ENCODE measurements around the gene REPS2. TPM values are rescaled to one million over a fixed set of nuclear protein-coding genes. Genes with fewer than 3 reads are reported as not detected.

Gene REPS2
- polyA plus RNA-seq, 6 donors from 2014 or later = 1.2 to 3.2 (median 2.2) TPM; not detected in 1

GRCh38 chrX:17036171-17036961 is 89.9 kb downstream of the REPS2 start:
- no peaks in the 10 kb centered on the region for H3K27me3 Mint-ChIP-seq
- no peak overlapping the region for H3K4me3 Mint-ChIP-seq
- DNase-seq (no peak), ATAC-seq (ENCODE audit: low read depth in 2 of 2) (no peak)
- H3K4me1 Mint-ChIP-seq = no peaks in the 10 kb centered on the region
- H3K27ac Mint-ChIP-seq = no peak overlapping the region
- H3K9me3 Mint-ChIP-seq = no peaks in the 10 kb centered on the region
- peaks cover 5 to 20% of the 10 kb centered on the region in 2 donors for H3K36me3 Mint-ChIP-seq

- no peaks in the 10 kb centered on the region for H3K4me1 Mint-ChIP-seq
- H3K9me3 Mint-ChIP-seq = peaks cover 0 to 1% (median 0%) of the 10 kb centered on the region in 7 donors
- DNase-seq (no peak), ATAC-seq (ENCODE audit: low read depth in 2 of 2) (no peak)
- peaks cover 5 to 16% of the 10 kb centered on the region in 2 donors for H3K36me3 Mint-ChIP-seq
- no peak overlapping the region for H3K27ac Mint-ChIP-seq
- no peak overlapping the region for H3K4me3 Mint-ChIP-seq
- H3K27me3 Mint-ChIP-seq = no peaks in the 10 kb centered on the region
Observed at GRCh38 chrX:17038277-17038676, 91.8 kb downstream of the REPS2 start.

- Mint-ChIP-seq H3K9me3 (peaks cover 0 to 1% (median 0%) of the 10 kb centered on the region in 7 donors), H3K4me3 (no peak overlapping the region), H3K27ac (no peak overlapping the region), H3K36me3 (peaks cover 5 to 11% of the 10 kb centered on the region in 2 donors), H3K27me3 (no peaks in the 10 kb centered on the region), H3K4me1 (no peaks in the 10 kb centered on the region)
- ATAC-seq (ENCODE audit: low read depth in 2 of 2) (no peak), DNase-seq (no peak)
Observed at GRCh38 chrX:17038681-17039161, 92.3 kb downstream of the REPS2 start.

GRCh38 chrX:17039826-17040225 is 93.4 kb downstream of the REPS2 start:
- H3K4me1 Mint-ChIP-seq = no peaks in the 10 kb centered on the region
- peaks cover 0 to 1% (median 0%) of the 10 kb centered on the region in 7 donors for H3K9me3 Mint-ChIP-seq
- DNase-seq (no peak), ATAC-seq (ENCODE audit: low read depth in 2 of 2) (no peak)
- H3K36me3 Mint-ChIP-seq = peaks cover 3 to 6% of the 10 kb centered on the region in 2 donors
- H3K4me3 Mint-ChIP-seq = no peak overlapping the region
- no peaks in the 10 kb centered on the region for H3K27me3 Mint-ChIP-seq
- no peak overlapping the region for H3K27ac Mint-ChIP-seq

- H3K4me1 Mint-ChIP-seq = no peaks in the 10 kb centered on the region
- H3K4me3 Mint-ChIP-seq = no peak overlapping the region
- no peak overlapping the region for H3K27ac Mint-ChIP-seq
- DNase-seq (no peak), ATAC-seq (ENCODE audit: low read depth in 2 of 2) (no peak)
- peaks cover 0 to 1% (median 0%) of the 10 kb centered on the region in 7 donors for H3K9me3 Mint-ChIP-seq
- H3K27me3 Mint-ChIP-seq = no peaks in the 10 kb centered on the region
- no peaks in the 10 kb centered on the region for H3K36me3 Mint-ChIP-seq
Observed at GRCh38 chrX:17040711-17041110, 94.3 kb downstream of the REPS2 start.

GRCh38 chrX:17042037-17042436 is 95.6 kb downstream of the REPS2 start:
- Mint-ChIP-seq H3K27ac (peak overlapping the region in 1 of 6 donors; percentile 82), H3K27me3 (no peaks in the 10 kb centered on the region), H3K4me3 (no peak overlapping the region), H3K36me3 (no peaks in the 10 kb centered on the region), H3K9me3 (peaks cover 0 to 4% (median 0%) of the 10 kb centered on the region in 7 donors), H3K4me1 (peaks cover 2 to 5% (median 4%) of the 10 kb centered on the region in 3 donors)
- DNase-seq = no peak
- ATAC-seq (ENCODE audit: low read depth in 2 of 2) = no peak

GRCh38 chrX:17046478-17047097 is 100.1 kb downstream of the REPS2 start:
- peak; percentile 54 to 58 for ATAC-seq (ENCODE audit: low read depth in 2 of 2)

GRCh38 chrX:17047224-17047623 is 100.8 kb downstream of the REPS2 start:
- Mint-ChIP-seq H3K36me3 (no peaks in the 10 kb centered on the region), H3K4me3 (no peak overlapping the region), H3K4me1 (peaks cover 2 to 5% (median 4%) of the 10 kb centered on the region in 3 donors), H3K27ac (no peak overlapping the region), H3K9me3 (peaks cover 0 to 4% (median 0%) of the 10 kb centered on the region in 7 donors), H3K27me3 (no peaks in the 10 kb centered on the region)
- ATAC-seq (ENCODE audit: low read depth in 2 of 2) (no peak), DNase-seq (no peak)

More at GRCh38 chrX:17046478-17047097, 100.1 kb downstream of the REPS2 start:
- no peaks in the 10 kb centered on the region for H3K27me3 Mint-ChIP-seq
- peak overlapping the region in 1 of 8 donors; percentile 53 for H3K4me3 Mint-ChIP-seq
- peak overlapping the region in 1 of 6 donors; percentile 6 for H3K27ac Mint-ChIP-seq
- H3K36me3 Mint-ChIP-seq = no peaks in the 10 kb centered on the region
- DNase-seq = peak; percentile 43
- peaks cover 0 to 4% (median 0%) of the 10 kb centered on the region in 7 donors for H3K9me3 Mint-ChIP-seq
- H3K4me1 Mint-ChIP-seq = peaks cover 2 to 5% (median 4%) of the 10 kb centered on the region in 3 donors

GRCh38 chrX:17052210-17052609 is 105.8 kb downstream of the REPS2 start:
- Mint-ChIP-seq H3K27ac (no peak overlapping the region), H3K4me3 (no peak overlapping the region), H3K27me3 (no peaks in the 10 kb centered on the region), H3K9me3 (no peaks in the 10 kb centered on the region), H3K36me3 (no peaks in the 10 kb centered on the region), H3K4me1 (no peaks in the 10 kb centered on the region)
- DNase-seq (no peak), ATAC-seq (ENCODE audit: low read depth in 2 of 2) (no peak)

- Mint-ChIP-seq H3K9me3 (no peaks in the 10 kb centered on the region), H3K4me1 (no peaks in the 10 kb centered on the region), H3K27ac (no peak overlapping the region), H3K36me3 (no peaks in the 10 kb centered on the region), H3K4me3 (no peak overlapping the region), H3K27me3 (no peaks in the 10 kb centered on the region)
- no peak for DNase-seq
- no peak for ATAC-seq (ENCODE audit: low read depth in 2 of 2)
Observed at GRCh38 chrX:17052793-17053192, 106.3 kb downstream of the REPS2 start.

GRCh38 chrX:17053502-17053901 is 107.0 kb downstream of the REPS2 start:
- Mint-ChIP-seq H3K36me3 (no peaks in the 10 kb centered on the region), H3K4me3 (no peak overlapping the region)

GRCh38 chrX:17056868-17057608 is 110.6 kb downstream of the REPS2 start:
- Mint-ChIP-seq H3K27ac (no peak overlapping the region), H3K4me1 (peaks cover 0 to 1% (median 0%) of the 10 kb centered on the region in 3 donors), H3K27me3 (no peaks in the 10 kb centered on the region), H3K4me3 (no peak overlapping the region), H3K36me3 (no peaks in the 10 kb centered on the region), H3K9me3 (no peaks in the 10 kb centered on the region)
- DNase-seq (no peak), ATAC-seq (ENCODE audit: low read depth in 2 of 2) (no peak)

More at GRCh38 chrX:17053502-17053901, 107.0 kb downstream of the REPS2 start:
- Mint-ChIP-seq H3K27me3 (no peaks in the 10 kb centered on the region), H3K9me3 (no peaks in the 10 kb centered on the region), H3K4me1 (no peaks in the 10 kb centered on the region), H3K27ac (no peak overlapping the region)
- no peak for ATAC-seq (ENCODE audit: low read depth in 2 of 2)
- no peak for DNase-seq

GRCh38 chrX:17062065-17062464 is 115.6 kb downstream of the REPS2 start:
- no peaks in the 10 kb centered on the region for H3K9me3 Mint-ChIP-seq
- ATAC-seq (ENCODE audit: low read depth in 2 of 2) = no peak
- no peak overlapping the region for H3K4me3 Mint-ChIP-seq
- H3K27ac Mint-ChIP-seq = no peak overlapping the region
- H3K36me3 Mint-ChIP-seq = no peaks in the 10 kb centered on the region
- H3K27me3 Mint-ChIP-seq = no peaks in the 10 kb centered on the region
- peaks cover 0 to 1% (median 0%) of the 10 kb centered on the region in 3 donors for H3K4me1 Mint-ChIP-seq
- no peak for DNase-seq
